ENCODE measurements around the gene ANKRD28.

The ANKRD28 gene

GRCh38 chr3:15654127-15654526 is 143.7 kb downstream of the ANKRD28 start:
- no peak overlapping the region for H3K4me3 Mint-ChIP-seq
- H3K9me3 Mint-ChIP-seq, result peaks cover 9% of the 10 kb centered on the region
- H3K27me3 Mint-ChIP-seq (ENCODE audit: low read depth), result peaks cover 6% of the 10 kb centered on the region
- peaks cover 24% of the 10 kb centered on the region for H3K4me1 Mint-ChIP-seq
- H3K27ac Mint-ChIP-seq, result no peak overlapping the region
- no peak for TF ChIP-seq CTCF (IDR thresholded peaks at IDR 0.05; ENCODE audit: unreplicated experiment in 3 of 3)
- no peaks in the 10 kb centered on the region for H3K36me3 Mint-ChIP-seq (ENCODE audit: low read depth)

- no peak overlapping the region for H3K27ac Mint-ChIP-seq
- no peak overlapping the region for H3K4me3 Mint-ChIP-seq
- no peak for TF ChIP-seq CTCF (IDR thresholded peaks at IDR 0.05; ENCODE audit: unreplicated experiment in 3 of 3)
- H3K4me1 Mint-ChIP-seq, result peaks cover 24% of the 10 kb centered on the region
- H3K36me3 Mint-ChIP-seq (ENCODE audit: low read depth), result no peaks in the 10 kb centered on the region
- H3K9me3 Mint-ChIP-seq, result peaks cover 7% of the 10 kb centered on the region
- peaks cover 6% of the 10 kb centered on the region for H3K27me3 Mint-ChIP-seq (ENCODE audit: low read depth)
These were observed 144.5 kb downstream of the ANKRD28 start for GRCh38 chr3:15653321-15653720.

GRCh38 chr3:15651396-15651795 is 146.4 kb downstream of the ANKRD28 start:
- H3K27me3 Mint-ChIP-seq (ENCODE audit: low read depth), result peaks cover 6% of the 10 kb centered on the region
- H3K4me1 Mint-ChIP-seq, result peaks cover 35% of the 10 kb centered on the region
- H3K9me3 Mint-ChIP-seq, result peaks cover 4% of the 10 kb centered on the region
- no peaks in the 10 kb centered on the region for H3K36me3 Mint-ChIP-seq (ENCODE audit: low read depth)
- no peak overlapping the region for H3K4me3 Mint-ChIP-seq
- TF ChIP-seq CTCF (IDR thresholded peaks at IDR 0.05; ENCODE audit: unreplicated experiment in 3 of 3), result no peak
- no peak overlapping the region for H3K27ac Mint-ChIP-seq

- no peak overlapping the region for H3K4me3 Mint-ChIP-seq
- H3K27ac Mint-ChIP-seq, result peak overlapping the region in 1 of 3 experiments; percentile 16
- no peak for TF ChIP-seq CTCF (IDR thresholded peaks at IDR 0.05; ENCODE audit: unreplicated experiment in 3 of 3)
- peaks cover 43% of the 10 kb centered on the region for H3K4me1 Mint-ChIP-seq
- no peaks in the 10 kb centered on the region for H3K9me3 Mint-ChIP-seq
- peaks cover 6% of the 10 kb centered on the region for H3K27me3 Mint-ChIP-seq (ENCODE audit: low read depth)
- H3K36me3 Mint-ChIP-seq (ENCODE audit: low read depth), result peaks cover 9% of the 10 kb centered on the region
These were observed 147.9 kb downstream of the ANKRD28 start for GRCh38 chr3:15649858-15650257.

GRCh38 chr3:15649341-15649740 is 148.4 kb downstream of the ANKRD28 start:
- Mint-ChIP-seq H3K36me3 (ENCODE audit: low read depth) (peaks cover 9% of the 10 kb centered on the region), H3K4me1 (peaks cover 43% of the 10 kb centered on the region), H3K4me3 (no peak overlapping the region)

More at GRCh38 chr3:15649341-15649740, 148.4 kb downstream of the ANKRD28 start:
- TF ChIP-seq CTCF (IDR thresholded peaks at IDR 0.05; ENCODE audit: unreplicated experiment in 3 of 3), result no peak
- Mint-ChIP-seq H3K27me3 (ENCODE audit: low read depth) (peaks cover 6% of the 10 kb centered on the region), H3K27ac (peak overlapping the region in 1 of 3 experiments; percentile 16), H3K9me3 (no peaks in the 10 kb centered on the region)
